Measurements from ENCODE around the gene VGLL3.

The VGLL3 gene

GRCh38 chr3:87009271-87009670 lies 18.3 kb upstream of the VGLL3 start:
- no peak for TF ChIP-seq CTCF (IDR thresholded peaks at IDR 0.05; ENCODE audit: low read depth, low read length, missing control alignments)
- no peak for DNase-seq (ENCODE audit: low read depth)
- no peak overlapping the region for H3K4me3 ChIP-seq (ENCODE audit: low read depth, low read length)

GRCh38 chr3:87006844-87007439 lies 16.0 kb upstream of the VGLL3 start:
- peak; percentile 8 for TF ChIP-seq CTCF (IDR thresholded peaks at IDR 0.05; ENCODE audit: low read depth, low read length, missing control alignments)
- no peak overlapping the region for H3K4me3 ChIP-seq (ENCODE audit: low read depth, low read length)
- no peak for DNase-seq (ENCODE audit: low read depth)

GRCh38 chr3:87004883-87005282 lies 13.9 kb upstream of the VGLL3 start:
- no peak for DNase-seq (ENCODE audit: low read depth)
- no peak overlapping the region for H3K4me3 ChIP-seq (ENCODE audit: low read depth, low read length)
- no peak for TF ChIP-seq CTCF (IDR thresholded peaks at IDR 0.05; ENCODE audit: low read depth, low read length, missing control alignments)

GRCh38 chr3:87002346-87002745 lies 11.4 kb upstream of the VGLL3 start:
- no peak overlapping the region for H3K4me3 ChIP-seq (ENCODE audit: low read depth, low read length)
- no peak for TF ChIP-seq CTCF (IDR thresholded peaks at IDR 0.05; ENCODE audit: low read depth, low read length, missing control alignments)
- DNase-seq (ENCODE audit: low read depth): no peak

GRCh38 chr3:87001473-87002098 lies 10.6 kb upstream of the VGLL3 start:
- no peak for TF ChIP-seq CTCF (IDR thresholded peaks at IDR 0.05; ENCODE audit: low read depth, low read length, missing control alignments)
- no peak for DNase-seq (ENCODE audit: low read depth)
- H3K4me3 ChIP-seq (ENCODE audit: low read depth, low read length): no peak overlapping the region

GRCh38 chr3:87000940-87001339 lies 10.0 kb upstream of the VGLL3 start:
- no peak for TF ChIP-seq CTCF (IDR thresholded peaks at IDR 0.05; ENCODE audit: low read depth, low read length, missing control alignments)
- no peak for DNase-seq (ENCODE audit: low read depth)
- no peak overlapping the region for H3K4me3 ChIP-seq (ENCODE audit: low read depth, low read length)

GRCh38 chr3:86998569-86998968 lies 7.6 kb upstream of the VGLL3 start:
- TF ChIP-seq CTCF (IDR thresholded peaks at IDR 0.05; ENCODE audit: low read depth, low read length, missing control alignments): no peak
- no peak for DNase-seq (ENCODE audit: low read depth)
- no peak overlapping the region for H3K4me3 ChIP-seq (ENCODE audit: low read depth, low read length)
